Activated CD8-positive, alpha-beta T cell treated with anti-CD3 and anti-CD28 coated beads for 36 hours (primary cell): ENCODE data around the gene ZNF514. TPM values are rescaled to one million over a fixed set of nuclear protein-coding genes. Genes with fewer than 3 reads are reported as not detected.
A peak's percentile ranks its signal among the peaks of the same experiment; 100 is the strongest.
"Not testable (repeated sequence)": the region's sequence is repeated elsewhere in the genome, so short reads cannot be mapped to it uniquely, and the experiment has no call there.

Experiments
- ATAC-seq: fragments of 200-7000 bp; cut with Tn5 transposase; one replicate; pipeline ENCODE4 v1.10.0; 2021; ENCODE audit warnings: mild to moderate bottlenecking, moderate library complexity
- CTCF ChIA-PET: fragments of 350-600 bp; sonication (Branson Sonifier 250); formaldehyde crosslinking; loops from one replicate; lab custom pipeline; 2021; ENCODE audit warnings: antibody characterized with exemption; lab: Charles Lee
- POLR2A ChIA-PET: fragments of 350-600 bp; sonication (Branson Sonifier 250); formaldehyde crosslinking; loops from one replicate; lab custom pipeline; 2021; ENCODE audit warnings: antibody characterized with exemption; lab: Charles Lee
- DNase-seq: peaks from one replicate; pipeline ENCODE4 v3.0.0-alpha.2; 2020
- H3K27ac Mint-ChIP-seq: one replicate; pipeline ENCODE4 v1.8.0; 2021; ENCODE audit warnings: mild to moderate bottlenecking, mixed read lengths
- H3K27me3 Mint-ChIP-seq: one replicate; pipeline ENCODE4 v1.8.0; 2021; ENCODE audit warnings: mixed read lengths
- H3K36me3 Mint-ChIP-seq: one replicate; pipeline ENCODE4 v1.8.0; 2021; ENCODE audit warnings: low read depth, mixed read lengths
- H3K4me1 Mint-ChIP-seq: one replicate; pipeline ENCODE4 v1.8.0; 2021; ENCODE audit warnings: low read depth, mixed read lengths
- H3K4me3 Mint-ChIP-seq: one replicate; pipeline ENCODE4 v1.8.0; 2021; ENCODE audit warnings: mild to moderate bottlenecking, moderate library complexity, mixed read lengths
- H3K9me3 Mint-ChIP-seq: one replicate; pipeline ENCODE4 v1.8.0; 2021; ENCODE audit warnings: mixed read lengths
- CTCF ChIP-seq: fragments of 200-600 bp; IDR thresholded peaks from one replicate; pipeline ENCODE4 v1.8.0; 2022; ENCODE audit warnings: antibody characterized with exemption, mild to moderate bottlenecking
- intact Hi-C: fragments of 100-400 bp; cut with micrococcal nuclease; formaldehyde crosslinking; loops from one replicate; pipeline ENCODE4 v1.10.0; 2022
- total RNA-seq, 2 experiments: library from RNA; stranded (reverse); gene quantifications; one replicate each; pipeline ENCODE4 v1.2.3, GENCODE V29; 2021

Gene ZNF514
- total RNA-seq, 2 experiments from 2014 or later, result 14.0 to 15.6 TPM

- Mint-ChIP-seq H3K4me3 (no peak overlapping the region), H3K27me3 (no peaks in the 10 kb centered on the region), H3K9me3 (peaks cover 7% of the 10 kb centered on the region), H3K36me3 (peaks cover 14% of the 10 kb centered on the region), H3K27ac (no peak overlapping the region), H3K4me1 (peaks cover 9% of the 10 kb centered on the region)
- ChIA-PET CTCF (no interaction called here), POLR2A (no interaction called here)
- ATAC-seq, result no peak
- DNase-seq, result no peak
- TF ChIP-seq CTCF, result no peak
- intact Hi-C loops, result no loop called here
Measured at GRCh38 chr2:95204396-95204795, 44.7 kb upstream of the ZNF514 start.

- H3K27me3 Mint-ChIP-seq, result no peaks in the 10 kb centered on the region
- H3K4me1 Mint-ChIP-seq, result peaks cover 9% of the 10 kb centered on the region
- no peak overlapping the region for H3K27ac Mint-ChIP-seq
- no peak for TF ChIP-seq CTCF
- DNase-seq (no peak), ATAC-seq (no peak)
- intact Hi-C loops, result no loop called here
- peaks cover 9% of the 10 kb centered on the region for H3K36me3 Mint-ChIP-seq
- ChIA-PET CTCF (no interaction called here), POLR2A (no interaction called here)
- no peak overlapping the region for H3K4me3 Mint-ChIP-seq
- peaks cover 4% of the 10 kb centered on the region for H3K9me3 Mint-ChIP-seq
Measured at GRCh38 chr2:95203911-95204310, 44.3 kb upstream of the ZNF514 start.

- TF ChIP-seq CTCF, result peak; percentile 22
- H3K36me3 Mint-ChIP-seq, H3K9me3 Mint-ChIP-seq, H3K4me1 Mint-ChIP-seq, ATAC-seq, H3K27ac Mint-ChIP-seq, H3K4me3 Mint-ChIP-seq, H3K27me3 Mint-ChIP-seq, intact Hi-C loops: not testable (repeated sequence)
- peak; percentile 71 for DNase-seq
- CTCF ChIA-PET, result interaction anchor here (1.4 kb wide), 1 partner anchor 19 kb away, joined by 3 read pairs; no protein-coding TSS in a partner anchor
- POLR2A ChIA-PET, result interaction anchor here (1.2 kb wide), 1 partner anchor 12 kb away, joined by 4 read pairs; no protein-coding TSS in a partner anchor
Measured at GRCh38 chr2:95192956-95193355, 33.3 kb upstream of the ZNF514 start.

- Mint-ChIP-seq H3K27me3 (no peaks in the 10 kb centered on the region), H3K4me1 (no peaks in the 10 kb centered on the region), H3K4me3 (no peak overlapping the region), H3K27ac (no peak overlapping the region), H3K9me3 (peaks cover 34% of the 10 kb centered on the region), H3K36me3 (peaks cover 32% of the 10 kb centered on the region)
- POLR2A ChIA-PET, result interaction anchor here (0.5 to 1.1 kb wide), 2 partner anchors 10 to 20 kb away, joined by 3 read pairs; no protein-coding TSS in a partner anchor
- TF ChIP-seq CTCF, result no peak
- CTCF ChIA-PET, result interaction anchor here (1.1 to 1.4 kb wide), 2 partner anchors 17 to 46 kb away, joined by 3 to 4 read pairs; no protein-coding TSS in a partner anchor
- DNase-seq, result no peak
- intact Hi-C loops, result no loop called here
- ATAC-seq, result no peak
Measured at GRCh38 chr2:95185973-95186372, 26.3 kb upstream of the ZNF514 start.

- Mint-ChIP-seq H3K9me3 (peaks cover 38% of the 10 kb centered on the region), H3K4me1 (no peaks in the 10 kb centered on the region), H3K27ac (no peak overlapping the region), H3K36me3 (peaks cover 39% of the 10 kb centered on the region), H3K4me3 (no peak overlapping the region), H3K27me3 (no peaks in the 10 kb centered on the region)
- DNase-seq, result no peak
- intact Hi-C loops, result no loop called here
- ChIA-PET POLR2A (interaction anchor here (0.5 kb wide), 1 partner anchor 11 kb away, joined by 3 read pairs; no protein-coding TSS in a partner anchor), CTCF (interaction anchor here (1.4 kb wide), 1 partner anchor 46 kb away, joined by 3 read pairs; no protein-coding TSS in a partner anchor)
- no peak for TF ChIP-seq CTCF
- ATAC-seq, result no peak
Measured at GRCh38 chr2:95185197-95185596, 25.5 kb upstream of the ZNF514 start.
